IMR-90 (cell line): ENCODE measurements around the gene TMEM260. TPM values are rescaled to one million over a fixed set of nuclear protein-coding genes. Genes with fewer than 3 reads are reported as not detected.

Experiments
- ATAC-seq: fragments of 200-7000 bp; cut with Tn5 transposase; 2 replicates; pipeline ENCODE4 v1.9.1; 2020; ENCODE audit warnings: low read depth, mild to moderate bottlenecking, moderate library complexity
- BruUV-seq: library from RNA; stranded (reverse); fragments of 400-500 nt; replicated peaks from 2 replicates; lab custom pipeline; 2021; lab: Mats Ljungman, UMichigan
- CTCF ChIA-PET: fragments of 300-600 bp; formaldehyde crosslinking; extraction: SDS; loops from one replicate; lab custom pipeline; 2021; ENCODE audit warnings: antibody characterized with exemption; lab: Yijun Ruan, JAX
- POLR2A ChIA-PET: fragments of 300-600 bp; sonication (Branson Sonifier 250); formaldehyde crosslinking; loops from one replicate; lab custom pipeline; 2022; ENCODE audit warnings: antibody characterized with exemption; ENCODE audit not compliant: unreplicated experiment; lab: Charles Lee
- DNase-seq: peaks from one replicate; pipeline ENCODE4 v3.0.0; 2013
- H2AFZ ChIP-seq: replicated peaks from 2 replicates; pipeline ENCODE3; 2013; ENCODE audit warnings: low read length, mild to moderate bottlenecking; ENCODE audit not compliant: poor library complexity
- H2AK5ac ChIP-seq: 2 replicates; pipeline ENCODE4 v1.6.1; 2013; ENCODE audit warnings: low read depth, low read length, inconsistent platforms
- H2AK9ac ChIP-seq: replicated peaks from 2 replicates; pipeline ENCODE3; 2013; ENCODE audit warnings: mild to moderate bottlenecking, low read depth, low read length, moderate library complexity; ENCODE audit not compliant: poor library complexity
- H2BK120ac ChIP-seq: 2 replicates; pipeline ENCODE4 v1.6.1; 2013; ENCODE audit warnings: low read depth, low read length, inconsistent platforms
- H2BK15ac ChIP-seq: 3 replicates; pipeline ENCODE4 v1.6.1; 2013; ENCODE audit warnings: low read depth, low read length, inconsistent platforms
- H2BK20ac ChIP-seq: 2 replicates; pipeline ENCODE4 v1.6.1; 2013; ENCODE audit warnings: low read depth, mild to moderate bottlenecking, inconsistent platforms, low read length, moderate library complexity
- H2BK5ac ChIP-seq: 2 replicates; pipeline ENCODE4 v1.6.1; 2013; ENCODE audit warnings: mild to moderate bottlenecking, low read depth, low read length, inconsistent platforms; ENCODE audit not compliant: poor library complexity, severe bottlenecking
- H3K14ac ChIP-seq: replicated peaks from 2 replicates; pipeline ENCODE4 v1.6.1; 2013; ENCODE audit warnings: low read depth, low read length, inconsistent platforms
- H3K18ac ChIP-seq: 2 replicates; pipeline ENCODE4 v1.6.1; 2013; ENCODE audit warnings: low read depth, low read length, control low read depth
- H3K23ac ChIP-seq: 2 replicates; pipeline ENCODE4 v1.6.1; 2013; ENCODE audit warnings: low read depth, low read length, inconsistent platforms
- H3K27ac ChIP-seq: 2 replicates; pipeline ENCODE4 v1.5.1; 2013; ENCODE audit warnings: mild to moderate bottlenecking, control low read depth, low read length; ENCODE audit not compliant: insufficient read depth
- H3K27me3 ChIP-seq: 2 replicates; pipeline ENCODE4 v1.6.1; 2013; ENCODE audit warnings: low read length; ENCODE audit not compliant: control insufficient read depth, insufficient read depth
- H3K36me3 ChIP-seq: 2 replicates; pipeline ENCODE4 v1.6.1; 2013; ENCODE audit warnings: low read length, mixed read lengths; ENCODE audit not compliant: control insufficient read depth, insufficient read depth
- H3K4ac ChIP-seq: 2 replicates; pipeline ENCODE4 v1.6.1; 2013; ENCODE audit warnings: low read depth, low read length, inconsistent platforms
- H3K4me1 ChIP-seq: 2 replicates; pipeline ENCODE4 v1.6.1; 2013; ENCODE audit warnings: low read length, mixed read lengths; ENCODE audit not compliant: control insufficient read depth, insufficient read depth
- H3K4me2 ChIP-seq: 2 replicates; pipeline ENCODE4 v1.6.1; 2013; ENCODE audit warnings: low read depth, mild to moderate bottlenecking, control low read depth, low read length, moderate library complexity
- H3K4me3 ChIP-seq: 2 replicates; pipeline ENCODE4 v1.5.1; 2013; ENCODE audit warnings: low read depth, mild to moderate bottlenecking, control low read depth, low read length, moderate library complexity; ENCODE audit not compliant: insufficient read depth
- H3K56ac ChIP-seq: 2 replicates; pipeline ENCODE4 v1.6.1; 2013; ENCODE audit warnings: low read length, inconsistent platforms; ENCODE audit not compliant: insufficient read depth; ENCODE audit errors: extremely low read depth
- H3K79me1 ChIP-seq, 2 experiments: 2 replicates each; pipeline ENCODE4 v1.6.1; 2013; ENCODE audit warnings: low read length in 2 of 2, inconsistent platforms in 1 of 2, low read depth in 1 of 2
- H3K9ac ChIP-seq: 2 replicates; pipeline ENCODE4 v1.6.1; 2013; ENCODE audit warnings: low read depth, low read length, control low read depth
- H3K9me1 ChIP-seq: 2 replicates; pipeline ENCODE4 v1.6.1; 2013; ENCODE audit warnings: low read length, inconsistent platforms; ENCODE audit not compliant: insufficient read depth
- H3K9me3 ChIP-seq: 2 replicates; pipeline ENCODE4 v1.6.1; 2013; ENCODE audit warnings: low read length; ENCODE audit not compliant: control insufficient read depth, insufficient read depth
- H4K20me1 ChIP-seq: 2 replicates; pipeline ENCODE4 v1.6.1; 2013; ENCODE audit warnings: low read length, inconsistent platforms; ENCODE audit not compliant: insufficient read depth
- H4K5ac ChIP-seq: 2 replicates; pipeline ENCODE4 v1.6.1; 2013; ENCODE audit warnings: mild to moderate bottlenecking, low read depth, low read length, control low read depth
- H4K8ac ChIP-seq, 2 experiments: 2 replicates each; pipeline ENCODE4 v1.6.1; 2013; ENCODE audit warnings: low read depth in 2 of 2, low read length in 2 of 2, control low read depth in 1 of 2, inconsistent platforms in 1 of 2
- H4K91ac ChIP-seq: 2 replicates; pipeline ENCODE4 v1.6.1; 2013; ENCODE audit warnings: low read depth, low read length, inconsistent platforms; ENCODE audit not compliant: insufficient read depth
- BHLHE40 ChIP-seq: fragments of 150-350 bp; IDR thresholded peaks from 2 replicates; pipeline ENCODE4 v1.6.1; 2016; ENCODE audit warnings: mild to moderate bottlenecking, low read depth, low read length
- CEBPB ChIP-seq: IDR thresholded peaks from 2 replicates; pipeline ENCODE4 v1.6.1; 2012; ENCODE audit warnings: low read depth, low read length, improper control_type of control experiment
- CHD1 ChIP-seq: IDR thresholded peaks from 2 replicates; pipeline ENCODE4 v1.6.1; 2012; ENCODE audit warnings: low read depth, low read length, improper control_type of control experiment
- ELK1 ChIP-seq: fragments of 150-350 bp; IDR thresholded peaks from 2 replicates; pipeline ENCODE4 v1.6.1; 2016; ENCODE audit warnings: low read depth, mild to moderate bottlenecking, low read length, moderate library complexity, borderline replicate concordance
- FOS ChIP-seq: fragments of 150-350 bp; IDR thresholded peaks from 2 replicates; pipeline ENCODE4 v1.6.1; 2016; ENCODE audit warnings: low read depth, low read length
- MAZ ChIP-seq: IDR thresholded peaks from 2 replicates; pipeline ENCODE4 v1.6.1; 2012; ENCODE audit warnings: low read depth, mild to moderate bottlenecking, low read length, improper control_type of control experiment, moderate library complexity, borderline replicate concordance
- MXI1 ChIP-seq: IDR thresholded peaks from 2 replicates; pipeline ENCODE4 v1.6.1; 2012; ENCODE audit warnings: low read depth, mild to moderate bottlenecking, low read length, moderate library complexity, borderline replicate concordance
- NFE2L2 ChIP-seq: fragments of 150-350 bp; IDR thresholded peaks from 2 replicates; pipeline ENCODE4 v1.6.1; 2016; ENCODE audit warnings: low read depth, mild to moderate bottlenecking, low read length
- POLR2A ChIP-seq: IDR thresholded peaks from 2 replicates; pipeline ENCODE4 v1.6.1; 2012; ENCODE audit warnings: mild to moderate bottlenecking, low read depth, low read length
- RAD21 ChIP-seq: IDR thresholded peaks from 2 replicates; pipeline ENCODE4 v1.6.1; 2012; ENCODE audit warnings: low read length, improper control_type of control experiment
- RCOR1 ChIP-seq: IDR thresholded peaks from 2 replicates; pipeline ENCODE4 v1.6.1; 2012; ENCODE audit warnings: mild to moderate bottlenecking, low read length, improper control_type of control experiment; ENCODE audit not compliant: insufficient replicate concordance
- SMC3 ChIP-seq: fragments of 150-350 bp; IDR thresholded peaks from 2 replicates; pipeline ENCODE4 v1.6.1; 2016; ENCODE audit warnings: low read depth, mild to moderate bottlenecking, antibody characterized with exemption, low read length, moderate library complexity
- USF2 ChIP-seq: fragments of 150-350 bp; IDR thresholded peaks from 2 replicates; pipeline ENCODE4 v1.6.1; 2017; ENCODE audit warnings: mild to moderate bottlenecking, antibody characterized with exemption, low read length, low read depth
- WGBS, 2 experiments: methylation state at CpG; one replicate each; pipeline versions ENCODE4 v1.1.5 to v1.1.7; 2013; ENCODE audit warnings: missing lambda C conversion rate in 2 of 2; ENCODE audit not compliant: insufficient read length in 1 of 2; ENCODE audit errors: extremely low coverage in 2 of 2; 5-methylcytosine and 5-hydroxymethylcytosine counted together
- dilution Hi-C: fragments of 300-500 bp; cut with HindIII; formaldehyde crosslinking; loops from one replicate; pipeline ENCODE4 v1.14.3; 2018; ENCODE audit warnings: low sequenced_read_pairs; ENCODE audit not compliant: unreplicated experiment
- in situ Hi-C: fragments of 300-500 bp; cut with MboI; formaldehyde crosslinking; loops from 3 replicates; pipeline ENCODE4 v1.14.3; 2019; ENCODE audit warnings: low sequenced_read_pairs, inconsistent platforms, mixed read lengths
- intact Hi-C: fragments of 100-400 bp; cut with micrococcal nuclease; formaldehyde crosslinking; loops from 2 replicates; pipeline ENCODE4 v1.10.0; 2022
- polyA plus RNA-seq, 3 experiments: library from polyadenylated mRNA; depleted of rRNA; stranded (reverse); fragments of >200 nt; gene quantifications; 2 replicates each; pipeline ENCODE4 v1.2.3, GENCODE V29; 2012; ENCODE audit warnings: low replicate concordance in 1 of 3
- total RNA-seq: library from RNA; depleted of rRNA; stranded (reverse); fragments of >200 nt; gene quantifications from 2 replicates; pipeline ENCODE4 v1.2.3, GENCODE V29; 2012
- TF ChIP-seq, protein P1 (sequence below): conservative IDR thresholded peaks from 2 replicates; pipeline ENCODE4 v1.5.1; 2012; ENCODE audit warnings: mild to moderate bottlenecking, low read depth, low read length, improper control_type of control experiment

Gene TMEM260
- total and polyA plus RNA-seq, 2 of the 4 experiments (the other 2 are of a cell fraction): 6.4 to 11.5 TPM

- TF ChIP-seq ELK1 (no peak), RAD21 (no peak), FOS (no peak), CHD1 (no peak), SMC3 (no peak), NFE2L2 (no peak), CEBPB (no peak), BHLHE40 (no peak), MAZ (no peak), MXI1 (no peak), RCOR1 (no peak), POLR2A (no peak), USF2 (no peak)
- TF ChIP-seq, protein P1, sequence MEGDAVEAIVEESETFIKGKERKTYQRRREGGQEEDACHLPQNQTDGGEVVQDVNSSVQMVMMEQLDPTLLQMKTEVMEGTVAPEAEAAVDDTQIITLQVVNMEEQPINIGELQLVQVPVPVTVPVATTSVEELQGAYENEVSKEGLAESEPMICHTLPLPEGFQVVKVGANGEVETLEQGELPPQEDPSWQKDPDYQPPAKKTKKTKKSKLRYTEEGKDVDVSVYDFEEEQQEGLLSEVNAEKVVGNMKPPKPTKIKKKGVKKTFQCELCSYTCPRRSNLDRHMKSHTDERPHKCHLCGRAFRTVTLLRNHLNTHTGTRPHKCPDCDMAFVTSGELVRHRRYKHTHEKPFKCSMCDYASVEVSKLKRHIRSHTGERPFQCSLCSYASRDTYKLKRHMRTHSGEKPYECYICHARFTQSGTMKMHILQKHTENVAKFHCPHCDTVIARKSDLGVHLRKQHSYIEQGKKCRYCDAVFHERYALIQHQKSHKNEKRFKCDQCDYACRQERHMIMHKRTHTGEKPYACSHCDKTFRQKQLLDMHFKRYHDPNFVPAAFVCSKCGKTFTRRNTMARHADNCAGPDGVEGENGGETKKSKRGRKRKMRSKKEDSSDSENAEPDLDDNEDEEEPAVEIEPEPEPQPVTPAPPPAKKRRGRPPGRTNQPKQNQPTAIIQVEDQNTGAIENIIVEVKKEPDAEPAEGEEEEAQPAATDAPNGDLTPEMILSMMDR: no peak
Measured at GRCh38 chr14:56650048-56650447, 70.5 kb downstream of the TMEM260 start.

More at GRCh38 chr14:56650048-56650447, 70.5 kb downstream of the TMEM260 start:
- Histone ChIP-seq H2AK9ac (no peak overlapping the region), H2BK120ac (no peak overlapping the region), H4K91ac (no peak overlapping the region), H3K9me1 (no peaks in the 10 kb centered on the region), H3K9me3 (no peaks in the 10 kb centered on the region), H2BK5ac (no peak overlapping the region), H3K27ac (no peak overlapping the region), H4K8ac (no peak overlapping the region), H3K56ac (no peak overlapping the region), H4K20me1 (no peaks in the 10 kb centered on the region), H3K9ac (no peak overlapping the region), H3K4me2 (no peak overlapping the region), H3K18ac (no peak overlapping the region), H2BK15ac (no peak overlapping the region), H3K14ac (no peak overlapping the region), H2BK20ac (no peak overlapping the region), H3K27me3 (no peaks in the 10 kb centered on the region), H3K79me1 (no peaks in the 10 kb centered on the region), H3K4ac (no peak overlapping the region), H4K5ac (no peak overlapping the region), H3K36me3 (peaks cover 3% of the 10 kb centered on the region; the same call in 1 of the 2 replicates), H3K23ac (no peak overlapping the region), H2AK5ac (no peak overlapping the region), H3K4me3 (no peak overlapping the region), H2AFZ (no peak overlapping the region), H3K4me1 (no peaks in the 10 kb centered on the region)
- DNase-seq (no peak), ATAC-seq (no peak)
- 91% methylated on average over 4 of the region's 9 CpGs; no CpG with 5 or more reads in 1 of the 2 experiments for WGBS, 2 experiments
- ChIA-PET POLR2A (no interaction called here), CTCF (no interaction called here)
- dilution Hi-C loops (no loop called here), intact Hi-C loops (loop anchor here (10.0 kb wide), 1 partner anchor 415 kb away; no protein-coding TSS in a partner anchor), in situ Hi-C loops (loop anchor here (25.0 kb wide), 1 partner anchor 662 kb away; no protein-coding TSS in a partner anchor)
- no TSS peak for BruUV-seq
